GM21786 (cell line): ENCODE results near the gene LSM14B.

ENCODE experiments used
- ATAC-seq: cut with Tn5 transposase; IDR thresholded peaks from one replicate; pipeline ENCODE4 v1.9.1; 2021; ENCODE audit not compliant: unreplicated experiment

The LSM14B gene

GRCh38 chr20:62178316-62179161, 56.3 kb downstream of the LSM14B start:
- ATAC-seq, result no peak

- ATAC-seq, result no peak
Measured at GRCh38 chr20:62179162-62179504, 56.9 kb downstream of the LSM14B start.

GRCh38 chr20:62181808-62182207, 59.5 kb downstream of the LSM14B start:
- ATAC-seq, result no peak

- peak; percentile 93 for ATAC-seq
Measured at GRCh38 chr20:62182469-62183425, 60.5 kb downstream of the LSM14B start, which contains the start of gene MTG2. Gene MTG2 (plus strand): TSS chr20:62183028. CDS start chr20:62193421, 10,393 bp downstream.

GRCh38 chr20:62183426-62184142, 61.3 kb downstream of the LSM14B start:
- ATAC-seq, result no peak
